K562 (cell line): ENCODE data around the gene GNAL. TPM values are rescaled to one million over a fixed set of nuclear protein-coding genes. Genes with fewer than 3 reads are reported as not detected.

Experiments used
- CBFA2T2 ChIP-seq: fragments of 450-650 bp; conservative IDR thresholded peaks from 2 replicates; pipeline ENCODE4 v1.6.1; 2017; ENCODE audit warnings: mild to moderate bottlenecking
- CBFB ChIP-seq: sonication (generic); formaldehyde crosslinking; IDR thresholded peaks from 2 replicates; pipeline ENCODE4 v1.4.0; 2020; ENCODE audit warnings: mild to moderate bottlenecking, missing genetic modification reagents
- FOXP1 ChIP-seq: sonication (generic); formaldehyde crosslinking; IDR thresholded peaks from 2 replicates; pipeline ENCODE4 v1.8.0; 2022; ENCODE audit warnings: mild to moderate bottlenecking, missing genetic modification reagents
- GTF3C2 ChIP-seq: IDR thresholded peaks from 3 replicates; pipeline ENCODE4 v1.6.1; 2011; ENCODE audit warnings: borderline replicate concordance, mild to moderate bottlenecking, moderate library complexity; ENCODE audit not compliant: insufficient read length; ENCODE audit errors: extremely low read depth
- HDAC8 ChIP-seq: fragments of 450-650 bp; IDR thresholded peaks from 2 replicates; pipeline ENCODE4 v1.6.1; 2016; ENCODE audit warnings: mild to moderate bottlenecking, missing genetic modification characterization, moderate library complexity, missing compliant biosample characterization
- HDGF ChIP-seq: fragments of 450-650 bp; IDR thresholded peaks from 2 replicates; pipeline ENCODE4 v1.6.1; 2016
- NCOR1 ChIP-seq: fragments of 450-650 bp; IDR thresholded peaks from 2 replicates; pipeline ENCODE4 v1.6.1; 2016; ENCODE audit warnings: mild to moderate bottlenecking, moderate library complexity
- NR2C2 ChIP-seq, 2 experiments: fragments of 200-800 bp in 1 of 2; sonication (Bioruptor generic) in 1 of 2; sonication (generic) in 1 of 2; formaldehyde crosslinking in 1 of 2; IDR thresholded peaks; 2 replicates each; pipeline versions ENCODE4 v1.6.1 to v1.8.0; 2016 to 2022; ENCODE audit warnings: mild to moderate bottlenecking in 1 of 2, missing compliant biosample characterization in 1 of 2, missing genetic modification characterization in 1 of 2, missing genetic modification reagents in 1 of 2
- NR2F6 ChIP-seq: fragments of 450-650 bp; formaldehyde crosslinking; IDR thresholded peaks from 2 replicates; pipeline ENCODE4 v1.4.0; 2020; ENCODE audit warnings: mild to moderate bottlenecking
- POLR2AphosphoS2 ChIP-seq: IDR thresholded peaks from 2 replicates; pipeline ENCODE4 v1.6.1; 2012; ENCODE audit warnings: low read length, improper control_type of control experiment
- TOE1 ChIP-seq, 2 experiments: fragments of 450-650 bp in 1 of 2; sonication (generic) in 1 of 2; formaldehyde crosslinking in 1 of 2; IDR thresholded peaks; 2 replicates each; pipeline versions ENCODE4 v1.7.1 to v1.8.0; 2016 to 2022; ENCODE audit warnings: borderline replicate concordance in 2 of 2, mild to moderate bottlenecking in 2 of 2, antibody characterized with exemption in 1 of 2, inconsistent platforms in 1 of 2, low read depth in 1 of 2, missing genetic modification reagents in 1 of 2, moderate library complexity in 1 of 2
- YY1 ChIP-seq, 3 experiments: IDR thresholded peaks; 2 replicates each; pipeline ENCODE4 v1.6.1; 2011; ENCODE audit warnings: low read length in 2 of 3, mild to moderate bottlenecking in 2 of 3, moderate library complexity in 2 of 3, borderline replicate concordance in 1 of 3, control low read depth in 1 of 3, low read depth in 1 of 3; ENCODE audit not compliant: insufficient read depth in 3 of 3, insufficient replicate concordance in 2 of 3, control insufficient read depth in 1 of 3, insufficient read length in 1 of 3; ENCODE audit errors: extremely low read depth in 1 of 3
- polyA plus RNA-seq, 8 experiments: library from polyadenylated mRNA; depleted of rRNA in 4 of 8; stranded (reverse) in 5 of 8; unstranded in 3 of 8; fragments of >200 nt; fragmentation: Nextera tagmentation in 2 of 8; fragmentation: Illumina TruSeq in 1 of 8; extraction: Ambion mirVana in 2 of 8; extraction: Trizol in 1 of 8; gene quantifications; 2 replicates each; pipeline versions ENCODE4 v1.2.1 to v1.2.3, GENCODE V29; 2011 to 2014; ENCODE audit warnings: inconsistent platforms in 1 of 8, missing spikeins in 1 of 8
- total RNA-seq, 7 experiments: library from RNA; depleted of rRNA in 6 of 7; stranded (reverse); fragments of >200 nt in 6 of 7; fragmentation: Illumina TruSeq in 2 of 7; extraction: Trizol in 2 of 7; gene quantifications; 2 replicates each; pipeline versions ENCODE4 v1.2.1 to v1.2.3, GENCODE V29; 2011 to 2021; ENCODE audit warnings: low replicate concordance in 1 of 7
- TF ChIP-seq, protein P1 (sequence below), 2 experiments: fragments of 450-650 bp in 1 of 2; sonication (generic) in 1 of 2; formaldehyde crosslinking in 1 of 2; IDR thresholded peaks; 2 replicates each; pipeline versions ENCODE4 v1.7.1 to v1.9.0; 2016 to 2022; ENCODE audit warnings: inconsistent platforms in 1 of 2, mild to moderate bottlenecking in 1 of 2, missing genetic modification reagents in 1 of 2

The GNAL gene
- total and polyA plus RNA-seq, 9 of the 15 experiments (the other 6 are each of a cell fraction or from before 2014, with no cell fraction given): under 0.01 to 0.10 (median 0.01) TPM; not detected in 5

- TF ChIP-seq FOXP1 (CRISPR knock-in tag): no peak
- no peak for TF ChIP-seq CBFB (CRISPR knock-in tag)
- TF ChIP-seq, protein P1, sequence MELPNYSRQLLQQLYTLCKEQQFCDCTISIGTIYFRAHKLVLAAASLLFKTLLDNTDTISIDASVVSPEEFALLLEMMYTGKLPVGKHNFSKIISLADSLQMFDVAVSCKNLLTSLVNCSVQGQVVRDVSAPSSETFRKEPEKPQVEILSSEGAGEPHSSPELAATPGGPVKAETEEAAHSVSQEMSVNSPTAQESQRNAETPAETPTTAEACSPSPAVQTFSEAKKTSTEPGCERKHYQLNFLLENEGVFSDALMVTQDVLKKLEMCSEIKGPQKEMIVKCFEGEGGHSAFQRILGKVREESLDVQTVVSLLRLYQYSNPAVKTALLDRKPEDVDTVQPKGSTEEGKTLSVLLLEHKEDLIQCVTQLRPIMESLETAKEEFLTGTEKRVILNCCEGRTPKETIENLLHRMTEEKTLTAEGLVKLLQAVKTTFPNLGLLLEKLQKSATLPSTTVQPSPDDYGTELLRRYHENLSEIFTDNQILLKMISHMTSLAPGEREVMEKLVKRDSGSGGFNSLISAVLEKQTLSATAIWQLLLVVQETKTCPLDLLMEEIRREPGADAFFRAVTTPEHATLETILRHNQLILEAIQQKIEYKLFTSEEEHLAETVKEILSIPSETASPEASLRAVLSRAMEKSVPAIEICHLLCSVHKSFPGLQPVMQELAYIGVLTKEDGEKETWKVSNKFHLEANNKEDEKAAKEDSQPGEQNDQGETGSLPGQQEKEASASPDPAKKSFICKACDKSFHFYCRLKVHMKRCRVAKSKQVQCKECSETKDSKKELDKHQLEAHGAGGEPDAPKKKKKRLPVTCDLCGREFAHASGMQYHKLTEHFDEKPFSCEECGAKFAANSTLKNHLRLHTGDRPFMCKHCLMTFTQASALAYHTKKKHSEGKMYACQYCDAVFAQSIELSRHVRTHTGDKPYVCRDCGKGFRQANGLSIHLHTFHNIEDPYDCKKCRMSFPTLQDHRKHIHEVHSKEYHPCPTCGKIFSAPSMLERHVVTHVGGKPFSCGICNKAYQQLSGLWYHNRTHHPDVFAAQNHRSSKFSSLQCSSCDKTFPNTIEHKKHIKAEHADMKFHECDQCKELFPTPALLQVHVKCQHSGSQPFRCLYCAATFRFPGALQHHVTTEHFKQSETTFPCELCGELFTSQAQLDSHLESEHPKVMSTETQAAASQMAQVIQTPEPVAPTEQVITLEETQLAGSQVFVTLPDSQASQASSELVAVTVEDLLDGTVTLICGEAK (IDR thresholded peaks at IDR 0.05): 0 out of 2 replicates have a peak, but pooled peaks have one; percentile 24
- TF ChIP-seq, protein P1 (CRISPR knock-in tag; IDR thresholded peaks at IDR 0.05): no peak
- no peak for TF ChIP-seq NCOR1
- no peak for TF ChIP-seq HDGF
- TF ChIP-seq NR2C2 (CRISPR knock-in tag; IDR thresholded peaks at IDR 0.05): no peak
- no peak; the same call in 1 of the 2 replicates for TF ChIP-seq NR2C2 (tag; IDR thresholded peaks at IDR 0.05)
- TF ChIP-seq CBFA2T2: no peak; the same call in 1 of the 2 replicates
- TF ChIP-seq POLR2AphosphoS2: no peak
- TF ChIP-seq GTF3C2: no peak
- peak; percentile 55; the same call in 1 of the 2 replicates for TF ChIP-seq TOE1 (IDR thresholded peaks at IDR 0.05; ENCODE audit: borderline replicate concordance)
- TF ChIP-seq TOE1 (CRISPR knock-in tag; IDR thresholded peaks at IDR 0.05; ENCODE audit: borderline replicate concordance, low read depth): no peak
- TF ChIP-seq YY1 (IDR thresholded peaks at IDR 0.05; ENCODE audit: borderline replicate concordance in 1 of 3, control insufficient read depth in 1 of 3, extremely low read depth in 1 of 3, insufficient read depth in 3 of 3, insufficient read length in 1 of 3, insufficient replicate concordance in 2 of 3, low read depth in 1 of 3, low read length in 2 of 3): no peak
- no peak for TF ChIP-seq NR2F6
- no peak for TF ChIP-seq HDAC8 (tag)
Measured at GRCh38 chr18:11857177-11857887, 168.3 kb downstream of the GNAL start (continued).
